BE2C (cell line): Measurements from ENCODE around the gene RGS10.
"Not testable (repeated sequence)": the region's sequence is repeated elsewhere in the genome, so short reads cannot be mapped to it uniquely, and the experiment has no call there.

ENCODE experiments used
- DNase-seq: peaks from one replicate; pipeline ENCODE4 v3.0.0-alpha.2; 2020
- H3K27me3 ChIP-seq: fragments of 250-450 bp; sonication (Bioruptor Pico); 2 replicates; pipeline ENCODE4 v1.5.1; 2020; ENCODE audit warnings: mild to moderate bottlenecking
- H3K36me3 ChIP-seq: fragments of 250-450 bp; sonication (Bioruptor Pico); 2 replicates; pipeline ENCODE4 v1.5.1; 2020; ENCODE audit warnings: mild to moderate bottlenecking
- H3K4me1 ChIP-seq: fragments of 250-450 bp; sonication (Bioruptor Pico); 2 replicates; pipeline ENCODE4 v1.5.1; 2020
- H3K4me3 ChIP-seq: 2 replicates; pipeline ENCODE4 v1.5.1; 2011; ENCODE audit warnings: low read depth, low read length
- H3K9me3 ChIP-seq: fragments of 250-450 bp; sonication (Bioruptor Pico); 2 replicates; pipeline ENCODE4 v1.5.1; 2020
- CTCF ChIP-seq: IDR thresholded peaks from 2 replicates; pipeline ENCODE4 v1.5.1; 2012; ENCODE audit warnings: mild to moderate bottlenecking, low read depth, low read length

The RGS10 gene

GRCh38 chr10:119562097-119562496 is 19.6 kb upstream of the RGS10 start:
- H3K36me3 ChIP-seq = no peaks in the 10 kb centered on the region

GRCh38 chr10:119559511-119559910 is 17.0 kb upstream of the RGS10 start:
- H3K9me3 ChIP-seq = not testable (repeated sequence)

More at GRCh38 chr10:119562097-119562496, 19.6 kb upstream of the RGS10 start:
- Histone ChIP-seq H3K27me3 (no peaks in the 10 kb centered on the region), H3K4me3 (no peak overlapping the region), H3K9me3 (no peaks in the 10 kb centered on the region), H3K4me1 (no peaks in the 10 kb centered on the region)
- no peak for TF ChIP-seq CTCF
- DNase-seq = no peak

GRCh38 chr10:119556081-119556480 is 13.6 kb upstream of the RGS10 start:
- H3K36me3 ChIP-seq, H3K9me3 ChIP-seq, H3K27me3 ChIP-seq, H3K4me1 ChIP-seq, H3K4me3 ChIP-seq, DNase-seq: not testable (repeated sequence)

More at GRCh38 chr10:119559511-119559910, 17.0 kb upstream of the RGS10 start:
- H3K4me3 ChIP-seq, H3K27me3 ChIP-seq, DNase-seq, H3K4me1 ChIP-seq, H3K36me3 ChIP-seq: not testable (repeated sequence)

- no peaks in the 10 kb centered on the region for H3K36me3 ChIP-seq
- no peaks in the 10 kb centered on the region for H3K9me3 ChIP-seq
- H3K27me3 ChIP-seq = no peaks in the 10 kb centered on the region
- no peak overlapping the region for H3K4me3 ChIP-seq
- H3K4me1 ChIP-seq = no peaks in the 10 kb centered on the region
- no peak for DNase-seq
- no peak for TF ChIP-seq CTCF
Measured at GRCh38 chr10:119555178-119555784, 12.8 kb upstream of the RGS10 start.

- no peaks in the 10 kb centered on the region for H3K36me3 ChIP-seq
- no peak overlapping the region for H3K4me3 ChIP-seq
- peaks cover 5% of the 10 kb centered on the region for H3K4me1 ChIP-seq
- no peak for TF ChIP-seq CTCF
- DNase-seq = no peak
- no peaks in the 10 kb centered on the region for H3K9me3 ChIP-seq
- H3K27me3 ChIP-seq = no peaks in the 10 kb centered on the region
Measured at GRCh38 chr10:119550827-119551226, 8.3 kb upstream of the RGS10 start.

GRCh38 chr10:119549247-119549999 is 6.9 kb upstream of the RGS10 start:
- Histone ChIP-seq H3K27me3 (no peaks in the 10 kb centered on the region), H3K9me3 (no peaks in the 10 kb centered on the region), H3K36me3 (no peaks in the 10 kb centered on the region), H3K4me3 (no peak overlapping the region), H3K4me1 (peaks cover 5% of the 10 kb centered on the region)
- TF ChIP-seq CTCF = no peak
- no peak for DNase-seq

- Histone ChIP-seq H3K27me3 (no peaks in the 10 kb centered on the region), H3K4me1 (peaks cover 5% of the 10 kb centered on the region), H3K36me3 (no peaks in the 10 kb centered on the region), H3K9me3 (no peaks in the 10 kb centered on the region), H3K4me3 (no peak overlapping the region)
- DNase-seq = no peak
- TF ChIP-seq CTCF = no peak
Measured at GRCh38 chr10:119546009-119546408, 3.5 kb upstream of the RGS10 start.
